GM12874 (cell line): ENCODE measurements around the gene RASAL2.

Source experiments
- TF ChIP-seq, protein P1 (sequence below): IDR thresholded peaks from 2 replicates; pipeline ENCODE4 v1.5.1; 2011; ENCODE audit warnings: low read depth, mild to moderate bottlenecking, control low read depth, low read length, moderate library complexity; ENCODE audit not compliant: insufficient read depth

RASAL2 gene

DNA sequence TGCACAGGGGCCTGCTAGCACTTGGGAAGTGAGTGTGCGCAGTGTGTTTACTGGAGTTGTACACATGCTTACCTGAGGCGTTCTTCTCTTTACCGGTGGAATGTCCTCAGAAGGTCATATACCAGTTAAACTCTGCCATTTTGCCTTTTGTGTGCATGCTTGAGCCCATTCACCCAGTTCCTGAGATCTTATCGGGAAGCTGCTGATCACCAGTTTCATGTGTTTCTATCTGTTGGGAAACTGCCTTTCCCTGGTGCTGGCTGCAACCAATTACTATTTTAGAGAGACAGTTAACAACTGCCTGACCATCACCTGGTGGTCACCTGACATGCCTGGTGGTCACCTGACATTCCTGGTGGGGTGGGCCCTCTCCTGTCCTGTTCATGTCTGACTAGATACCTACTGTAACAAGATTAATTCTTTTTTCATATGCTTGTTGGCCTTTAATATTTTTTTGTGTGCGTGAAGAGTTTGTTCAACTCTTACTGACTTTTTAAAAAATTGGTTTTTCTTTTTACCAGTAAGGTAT is 137.0 kb downstream of the RASAL2 start:
- TF ChIP-seq, protein P1, sequence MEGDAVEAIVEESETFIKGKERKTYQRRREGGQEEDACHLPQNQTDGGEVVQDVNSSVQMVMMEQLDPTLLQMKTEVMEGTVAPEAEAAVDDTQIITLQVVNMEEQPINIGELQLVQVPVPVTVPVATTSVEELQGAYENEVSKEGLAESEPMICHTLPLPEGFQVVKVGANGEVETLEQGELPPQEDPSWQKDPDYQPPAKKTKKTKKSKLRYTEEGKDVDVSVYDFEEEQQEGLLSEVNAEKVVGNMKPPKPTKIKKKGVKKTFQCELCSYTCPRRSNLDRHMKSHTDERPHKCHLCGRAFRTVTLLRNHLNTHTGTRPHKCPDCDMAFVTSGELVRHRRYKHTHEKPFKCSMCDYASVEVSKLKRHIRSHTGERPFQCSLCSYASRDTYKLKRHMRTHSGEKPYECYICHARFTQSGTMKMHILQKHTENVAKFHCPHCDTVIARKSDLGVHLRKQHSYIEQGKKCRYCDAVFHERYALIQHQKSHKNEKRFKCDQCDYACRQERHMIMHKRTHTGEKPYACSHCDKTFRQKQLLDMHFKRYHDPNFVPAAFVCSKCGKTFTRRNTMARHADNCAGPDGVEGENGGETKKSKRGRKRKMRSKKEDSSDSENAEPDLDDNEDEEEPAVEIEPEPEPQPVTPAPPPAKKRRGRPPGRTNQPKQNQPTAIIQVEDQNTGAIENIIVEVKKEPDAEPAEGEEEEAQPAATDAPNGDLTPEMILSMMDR = no peak

DNA sequence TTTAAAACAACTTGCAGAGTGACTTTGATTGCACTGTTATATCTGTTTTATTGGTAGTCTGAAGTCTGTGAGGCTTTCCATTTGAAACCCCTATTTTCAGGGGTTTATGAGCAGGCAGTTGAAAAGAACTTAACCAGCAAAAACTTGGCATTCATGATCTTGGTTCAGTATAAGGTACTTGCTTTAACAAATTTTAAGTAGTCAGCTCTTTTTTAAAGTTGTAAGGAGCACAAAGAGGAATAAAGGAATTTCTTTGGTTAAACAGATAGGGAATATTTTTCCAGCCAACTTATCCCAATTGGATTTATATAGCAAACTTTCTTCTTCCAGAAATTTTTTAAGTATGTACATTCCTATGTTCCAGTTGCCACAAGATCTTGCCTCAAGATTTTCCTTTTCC is 138.2 kb downstream of the RASAL2 start:
- TF ChIP-seq, protein P1 = no peak

DNA sequence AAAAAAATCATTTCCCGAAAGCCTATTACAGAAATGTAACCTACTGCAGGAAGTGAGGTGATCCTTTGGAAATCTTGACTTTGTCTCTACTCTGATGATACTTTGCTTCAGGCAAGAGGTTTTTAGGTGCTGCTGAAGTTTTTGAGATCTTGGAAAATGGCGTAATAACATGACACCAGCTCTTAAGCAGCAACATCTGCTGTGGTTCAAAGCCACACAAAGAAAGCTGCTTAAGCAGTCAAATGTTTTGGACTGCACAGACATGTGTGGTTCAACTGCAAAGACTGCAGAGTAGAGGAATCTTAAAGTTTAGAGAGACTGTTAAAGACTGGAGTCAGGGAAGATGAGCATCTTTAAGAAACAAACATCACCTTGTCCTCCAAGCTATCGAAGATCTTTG is 139.0 kb downstream of the RASAL2 start:
- TF ChIP-seq, protein P1 = no peak

DNA sequence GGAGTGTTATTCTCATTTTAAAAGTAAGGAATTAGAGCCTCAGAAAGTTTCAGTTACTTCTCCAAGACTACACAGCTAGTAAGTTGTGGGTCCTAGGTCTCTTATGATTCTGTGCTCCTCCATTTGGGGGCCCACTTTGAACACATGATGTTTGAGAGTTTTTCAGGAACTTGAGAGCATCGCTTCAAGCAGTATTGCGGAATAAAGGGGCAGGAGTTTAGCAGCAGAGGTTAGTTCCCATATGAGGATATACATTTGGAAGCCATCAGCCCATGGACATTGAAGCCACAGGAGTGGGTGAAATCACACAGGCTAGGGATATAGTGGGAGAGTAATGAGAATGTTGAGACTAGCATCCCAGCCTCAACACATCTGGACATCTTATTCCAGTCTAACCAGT is 143.2 kb downstream of the RASAL2 start:
- TF ChIP-seq, protein P1 = no peak

DNA sequence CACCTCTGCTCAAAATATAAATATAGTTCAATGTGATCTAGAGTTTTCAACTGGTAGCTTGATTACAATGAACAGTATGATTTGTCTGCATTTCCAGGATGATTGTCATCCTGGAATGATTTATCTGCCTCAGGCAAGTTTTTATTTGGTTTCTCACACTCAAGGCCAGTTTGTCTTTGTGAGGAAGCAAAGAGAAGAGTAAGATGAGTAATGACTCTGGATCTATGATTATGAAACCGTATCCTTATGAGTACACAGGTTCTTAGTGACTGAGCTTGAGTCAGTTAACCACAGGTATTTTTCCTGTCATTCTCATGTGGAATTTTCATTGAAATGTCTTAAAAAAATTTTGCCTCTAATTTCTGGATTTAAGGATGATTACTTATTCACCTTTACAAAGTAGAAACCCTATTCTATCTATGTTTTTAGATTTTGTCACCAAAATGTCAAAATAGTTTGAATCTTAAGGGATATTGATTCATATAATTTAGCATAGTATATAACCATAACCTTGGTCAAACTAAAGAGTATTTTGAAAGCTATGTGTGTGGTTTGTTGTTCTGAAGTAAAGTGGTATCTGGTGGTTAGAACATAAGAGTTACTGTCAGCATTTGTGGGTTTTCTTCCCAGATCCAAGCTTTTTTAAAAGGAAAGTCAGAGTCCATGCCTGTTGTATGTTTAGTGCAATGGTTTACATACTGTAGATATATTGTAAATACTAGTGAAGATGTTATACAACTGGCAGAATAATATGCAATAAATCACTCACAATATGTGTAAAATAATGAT is 145.0 kb downstream of the RASAL2 start:
- TF ChIP-seq, protein P1 = no peak

DNA sequence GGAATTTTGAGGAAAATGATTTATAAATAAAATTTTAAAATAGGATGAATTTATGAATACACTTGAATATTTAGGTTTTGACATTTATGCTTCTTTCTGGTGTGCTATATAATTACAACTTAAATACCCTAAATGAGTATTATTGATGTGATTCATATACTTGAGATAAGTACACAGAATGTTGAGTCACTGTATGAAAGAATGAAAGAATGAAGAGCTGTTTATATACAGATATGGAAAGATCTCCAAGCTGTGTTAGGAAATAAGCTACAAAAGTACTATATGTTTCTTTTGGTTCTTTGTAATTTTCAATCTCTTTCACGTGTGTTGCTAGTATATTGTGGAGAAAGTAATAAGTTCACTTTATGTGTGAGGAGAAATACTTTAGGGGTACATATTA is 147.2 kb downstream of the RASAL2 start:
- TF ChIP-seq, protein P1 = no peak

DNA sequence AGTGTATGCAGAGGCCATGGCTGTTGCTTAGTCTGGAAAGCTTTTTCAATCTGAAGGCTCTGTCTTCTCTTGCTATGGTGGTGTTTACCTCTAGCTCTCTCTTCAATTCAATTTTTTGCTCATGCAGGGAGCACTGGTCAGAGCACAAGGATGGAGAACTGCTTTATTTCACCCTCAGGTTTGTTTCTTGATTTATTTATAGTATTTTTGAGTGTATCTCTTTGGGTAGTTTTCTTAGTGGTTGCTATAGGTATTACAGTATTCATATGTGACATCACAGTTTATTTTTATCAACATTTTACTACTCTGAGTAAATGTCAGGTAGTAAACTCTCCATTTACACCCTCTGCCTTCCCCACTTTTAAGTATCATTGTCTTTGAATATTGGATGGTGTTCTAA is 147.9 kb downstream of the RASAL2 start:
- TF ChIP-seq, protein P1 = no peak
